H9 (cell line): ENCODE data around the gene KRTAP10-6. TPM values are rescaled to one million over a fixed set of nuclear protein-coding genes. Genes with fewer than 3 reads are reported as not detected.
A peak's percentile ranks its signal among the peaks of the same experiment; 100 is the strongest.

ENCODE experiments used
- DNase-seq: peaks from one replicate; pipeline ENCODE4 v3.0.0-alpha.2; 2017
- H2AFZ ChIP-seq: one replicate; pipeline ENCODE4 v1.6.1; 2013; ENCODE audit warnings: mild to moderate bottlenecking, low read length, control low read depth, moderate library complexity
- H2AK5ac ChIP-seq: 2 replicates; pipeline ENCODE4 v1.6.1; 2013; ENCODE audit warnings: low read length, control low read depth, mixed read lengths; ENCODE audit not compliant: insufficient read length
- H2BK120ac ChIP-seq: one replicate; pipeline ENCODE4 v1.6.1; 2013; ENCODE audit warnings: low read depth, mild to moderate bottlenecking, low read length, control low read depth, inconsistent platforms; ENCODE audit not compliant: poor library complexity, severe bottlenecking
- H2BK12ac ChIP-seq: 2 replicates; pipeline ENCODE4 v1.6.1; 2013; ENCODE audit warnings: low read length, control low read depth, mixed read lengths, low read depth; ENCODE audit not compliant: insufficient read length
- H2BK15ac ChIP-seq: 2 replicates; pipeline ENCODE4 v1.6.1; 2013; ENCODE audit warnings: low read depth, low read length, control low read depth
- H2BK20ac ChIP-seq: one replicate; pipeline ENCODE4 v1.6.1; 2013; ENCODE audit warnings: low read depth, mild to moderate bottlenecking, low read length, control low read depth, inconsistent platforms; ENCODE audit not compliant: poor library complexity, severe bottlenecking
- H2BK5ac ChIP-seq: 2 replicates; pipeline ENCODE4 v1.6.1; 2013; ENCODE audit warnings: low read length, control low read depth, mixed read lengths; ENCODE audit not compliant: insufficient read length
- H3K14ac ChIP-seq: 2 replicates; pipeline ENCODE4 v1.6.1; 2013; ENCODE audit warnings: low read length, control low read depth; ENCODE audit not compliant: insufficient read depth
- H3K18ac ChIP-seq: 2 replicates; pipeline ENCODE4 v1.6.1; 2013; ENCODE audit warnings: low read depth, mild to moderate bottlenecking, mixed read lengths, low read length, control low read depth; ENCODE audit not compliant: insufficient read length
- H3K23ac ChIP-seq: 2 replicates; pipeline ENCODE4 v1.6.1; 2013; ENCODE audit warnings: low read length, control low read depth, mixed read lengths, low read depth; ENCODE audit not compliant: insufficient read length
- H3K23me2 ChIP-seq: 2 replicates; pipeline ENCODE4 v1.6.1; 2013; ENCODE audit warnings: low read depth, mild to moderate bottlenecking, mixed read lengths, low read length, control low read depth; ENCODE audit not compliant: insufficient read length, poor library complexity, severe bottlenecking
- H3K27ac ChIP-seq: 2 replicates; pipeline ENCODE4 v1.5.1; 2013; ENCODE audit warnings: low read length, control low read depth, mixed read lengths, low read depth; ENCODE audit not compliant: insufficient read length
- H3K27me3 ChIP-seq: 2 replicates; pipeline ENCODE4 v1.6.1; 2013; ENCODE audit warnings: low read length, control low read depth, inconsistent platforms; ENCODE audit not compliant: insufficient read depth
- H3K4ac ChIP-seq: 2 replicates; pipeline ENCODE4 v1.6.1; 2013; ENCODE audit warnings: low read depth, mild to moderate bottlenecking, control low read depth, inconsistent platforms, low read length, moderate library complexity
- H3K4me1 ChIP-seq: 2 replicates; pipeline ENCODE4 v1.6.1; 2013; ENCODE audit warnings: low read length, control low read depth, inconsistent platforms; ENCODE audit not compliant: insufficient read depth
- H3K4me2 ChIP-seq: 2 replicates; pipeline ENCODE4 v1.6.1; 2013; ENCODE audit warnings: low read length, control low read depth, mixed read lengths; ENCODE audit not compliant: insufficient read length, insufficient read depth
- H3K56ac ChIP-seq: 2 replicates; pipeline ENCODE4 v1.6.1; 2013; ENCODE audit warnings: low read depth, mild to moderate bottlenecking, mixed read lengths, low read length, control low read depth; ENCODE audit not compliant: insufficient read length
- H3K79me1 ChIP-seq: 2 replicates; pipeline ENCODE4 v1.6.1; 2013; ENCODE audit warnings: low read depth, mild to moderate bottlenecking, moderate library complexity, low read length, control low read depth, inconsistent platforms; ENCODE audit not compliant: insufficient read depth, poor library complexity, severe bottlenecking
- H3K79me2 ChIP-seq: 2 replicates; pipeline ENCODE4 v1.6.1; 2013; ENCODE audit warnings: low read length, control low read depth, inconsistent platforms; ENCODE audit not compliant: insufficient read depth
- H3K9ac ChIP-seq: 2 replicates; pipeline ENCODE4 v1.6.1; 2013; ENCODE audit warnings: low read length, control low read depth, mixed read lengths; ENCODE audit not compliant: insufficient read length; ENCODE audit errors: extremely low read depth
- H3K9me3 ChIP-seq: one replicate; pipeline ENCODE4 v1.6.1; 2013; ENCODE audit warnings: low read depth, low read length, inconsistent platforms; ENCODE audit not compliant: control insufficient read depth
- H3T11ph ChIP-seq: one replicate; pipeline ENCODE4 v1.6.1; 2013; ENCODE audit warnings: mild to moderate bottlenecking, low read length, control low read depth, inconsistent platforms
- H4K20me1 ChIP-seq: one replicate; pipeline ENCODE4 v1.6.1; 2013; ENCODE audit not compliant: control insufficient read depth, insufficient read length, insufficient read depth
- H4K5ac ChIP-seq: 2 replicates; pipeline ENCODE4 v1.6.1; 2013; ENCODE audit warnings: low read depth, mild to moderate bottlenecking, mixed read lengths, low read length, control low read depth; ENCODE audit not compliant: insufficient read length
- H4K8ac ChIP-seq: replicated peaks from 2 replicates; pipeline ENCODE4 v1.6.1; 2013; ENCODE audit warnings: low read length, control low read depth, mixed read lengths, low read depth; ENCODE audit not compliant: insufficient read length
- H4K91ac ChIP-seq: 2 replicates; pipeline ENCODE4 v1.6.1; 2013; ENCODE audit warnings: low read depth, mild to moderate bottlenecking, moderate library complexity, mixed read lengths, low read length, control low read depth; ENCODE audit not compliant: insufficient read length
- H3K27ac Mint-ChIP-seq, 3 experiments: 2 replicates in 2 of 3; 3 replicates in 1 of 3; pipeline ENCODE4 v1.8.0; 2020 to 2021; ENCODE audit warnings: mixed read lengths in 3 of 3, mild to moderate bottlenecking in 1 of 3, moderate library complexity in 1 of 3
- H3K27me3 Mint-ChIP-seq: 2 replicates; pipeline ENCODE4 v1.8.0; 2021; ENCODE audit warnings: low read depth, mild to moderate bottlenecking, moderate library complexity, mixed read lengths
- H3K36me3 Mint-ChIP-seq, 3 experiments: 2 replicates in 2 of 3; 3 replicates in 1 of 3; pipeline ENCODE4 v1.8.0; 2020 to 2021; ENCODE audit warnings: low read depth in 3 of 3, mixed read lengths in 3 of 3; ENCODE audit not compliant: insufficient read depth in 1 of 3
- H3K4me1 Mint-ChIP-seq, 2 experiments: 2 replicates each; pipeline ENCODE4 v1.8.0; 2020; ENCODE audit warnings: mixed read lengths in 2 of 2
- H3K4me3 Mint-ChIP-seq, 2 experiments: 2 replicates in 1 of 2; 3 replicates in 1 of 2; pipeline ENCODE4 v1.8.0; 2020 to 2021; ENCODE audit warnings: mild to moderate bottlenecking in 2 of 2, mixed read lengths in 2 of 2, moderate library complexity in 1 of 2
- H3K9me3 Mint-ChIP-seq, 2 experiments: 2 replicates in 1 of 2; 3 replicates in 1 of 2; pipeline ENCODE4 v1.8.0; 2020; ENCODE audit warnings: mild to moderate bottlenecking in 2 of 2, mixed read lengths in 2 of 2, moderate library complexity in 1 of 2
- WGBS: extraction: QIAGEN DNeasy Blood & Tissue Kit; methylation state at CpG from one replicate; pipeline ENCODE4 v1.1.7; 2013; ENCODE audit warnings: missing lambda C conversion rate, low lambda C conversion rate, mixed read lengths; ENCODE audit not compliant: insufficient read length; ENCODE audit errors: extremely low coverage; 5-methylcytosine and 5-hydroxymethylcytosine counted together
- total RNA-seq: library from RNA; stranded (reverse); gene quantifications from 2 replicates; pipeline ENCODE4 v1.2.1, GENCODE V29; 2021
- TF ChIP-seq, protein P1 (sequence below): fragments of 200-600 bp; sonication (generic); conservative IDR thresholded peaks from 3 replicates; pipeline ENCODE4 v1.8.0; 2021; ENCODE audit warnings: antibody characterized with exemption, mild to moderate bottlenecking

Gene KRTAP10-6
- total RNA-seq, 1 experiment from 2014 or later, result not detected

DNA sequence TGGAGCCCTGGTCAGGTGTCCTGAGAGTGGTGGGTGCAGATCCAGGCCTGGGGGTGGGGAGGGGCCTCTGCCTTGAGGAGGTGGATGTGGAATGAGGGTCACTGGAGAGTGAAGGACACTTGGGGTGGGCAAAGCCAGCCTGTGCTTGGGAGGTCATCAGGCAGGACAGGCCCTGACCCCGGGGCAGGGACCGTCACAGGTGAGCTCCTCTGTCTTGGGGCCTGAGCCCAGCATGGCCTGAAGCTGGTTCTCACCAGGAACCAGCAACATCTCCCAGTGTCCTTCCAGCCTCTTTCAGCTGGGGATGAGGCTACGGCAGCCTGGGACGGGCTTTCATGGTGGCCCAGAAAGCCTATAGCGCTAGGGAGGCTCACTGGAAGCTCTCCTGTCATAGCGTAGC is 40.2 kb downstream of the KRTAP10-6 start:
- no peak overlapping the region for H2BK12ac ChIP-seq
- H3K23ac ChIP-seq, result no peak overlapping the region
- H3K79me1 ChIP-seq, result no peaks in the 10 kb centered on the region
- peak overlapping the region; percentile 87; the same call in 1 of the 2 replicates for H2BK15ac ChIP-seq
- H2BK5ac ChIP-seq, result no peak overlapping the region
- Mint-ChIP-seq H3K27ac (peak overlapping the region in 1 of 3 experiments; percentile 49; a peak in 2 of 7 replicates), H3K36me3 (peaks cover 0 to 7% (median 3%) of the 10 kb centered on the region in 3 experiments; a peak in 3 of 7 replicates), H3K4me3 (no peak overlapping the region), H3K4me1 (peaks cover 42 to 56% of the 10 kb centered on the region in 2 experiments), H3K27me3 (peaks cover 3% of the 10 kb centered on the region), H3K9me3 (peaks cover 3 to 4% of the 10 kb centered on the region in 2 experiments; a peak in 3 of 5 replicates)
- no peak overlapping the region for H3K18ac ChIP-seq
- DNase-seq, result no peak
- H3K9me3 ChIP-seq, result no peaks in the 10 kb centered on the region
- no peak overlapping the region; the same call in 1 of the 2 replicates for H3K4ac ChIP-seq
- H4K20me1 ChIP-seq, result no peaks in the 10 kb centered on the region
- H3K14ac ChIP-seq, result peak overlapping the region; percentile 53
- no peak overlapping the region for H2BK20ac ChIP-seq
- no peak overlapping the region for H3T11ph ChIP-seq
- no peak overlapping the region for H3K56ac ChIP-seq
- H2AK5ac ChIP-seq, result no peak overlapping the region
- H3K23me2 ChIP-seq, result no peaks in the 10 kb centered on the region
- peaks cover 6% of the 10 kb centered on the region; the same call in 1 of the 2 replicates for H3K4me1 ChIP-seq
- no peak overlapping the region for H4K91ac ChIP-seq
- H2BK120ac ChIP-seq, result no peak overlapping the region
- TF ChIP-seq, protein P1, sequence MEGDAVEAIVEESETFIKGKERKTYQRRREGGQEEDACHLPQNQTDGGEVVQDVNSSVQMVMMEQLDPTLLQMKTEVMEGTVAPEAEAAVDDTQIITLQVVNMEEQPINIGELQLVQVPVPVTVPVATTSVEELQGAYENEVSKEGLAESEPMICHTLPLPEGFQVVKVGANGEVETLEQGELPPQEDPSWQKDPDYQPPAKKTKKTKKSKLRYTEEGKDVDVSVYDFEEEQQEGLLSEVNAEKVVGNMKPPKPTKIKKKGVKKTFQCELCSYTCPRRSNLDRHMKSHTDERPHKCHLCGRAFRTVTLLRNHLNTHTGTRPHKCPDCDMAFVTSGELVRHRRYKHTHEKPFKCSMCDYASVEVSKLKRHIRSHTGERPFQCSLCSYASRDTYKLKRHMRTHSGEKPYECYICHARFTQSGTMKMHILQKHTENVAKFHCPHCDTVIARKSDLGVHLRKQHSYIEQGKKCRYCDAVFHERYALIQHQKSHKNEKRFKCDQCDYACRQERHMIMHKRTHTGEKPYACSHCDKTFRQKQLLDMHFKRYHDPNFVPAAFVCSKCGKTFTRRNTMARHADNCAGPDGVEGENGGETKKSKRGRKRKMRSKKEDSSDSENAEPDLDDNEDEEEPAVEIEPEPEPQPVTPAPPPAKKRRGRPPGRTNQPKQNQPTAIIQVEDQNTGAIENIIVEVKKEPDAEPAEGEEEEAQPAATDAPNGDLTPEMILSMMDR, result no peak
- no peak overlapping the region for H4K5ac ChIP-seq
- H3K79me2 ChIP-seq, result no peaks in the 10 kb centered on the region
- H3K9ac ChIP-seq, result no peak overlapping the region
- no peaks in the 10 kb centered on the region for H3K27me3 ChIP-seq
- no peak overlapping the region for H3K4me2 ChIP-seq
- no CpG with 5 or more reads among the region's 6 CpGs for WGBS
- no peak overlapping the region for H4K8ac ChIP-seq
- H3K27ac ChIP-seq, result no peak overlapping the region
- no peak overlapping the region for H2AFZ ChIP-seq
